Measurements from ENCODE around the gene GFPT2. TPM values are rescaled to one million over a fixed set of nuclear protein-coding genes. Genes with fewer than 3 reads are reported as not detected.

GFPT2 gene
- total and polyA plus RNA-seq, 10 of the 15 experiments (the other 5 are each of a cell fraction or from before 2014, with no cell fraction given): 0.05 to 0.33 (median 0.11) TPM; not detected in 4

- TF ChIP-seq E4F1 (IDR thresholded peaks at IDR 0.05; ENCODE audit: borderline replicate concordance, partially characterized antibody) (no peak), YBX1 (IDR thresholded peaks at IDR 0.05) (no peak), SUZ12 (IDR thresholded peaks at IDR 0.05; ENCODE audit: unreplicated experiment) (no peak), IRF5 (IDR thresholded peaks at IDR 0.05; ENCODE audit: borderline replicate concordance) (no peak), CHD2 (IDR thresholded peaks at IDR 0.05; ENCODE audit: borderline replicate concordance, low read depth, low read length) (no peak), ZNF384 (IDR thresholded peaks at IDR 0.05; ENCODE audit: borderline replicate concordance, low read depth, low read length) (no peak), KDM1A (IDR thresholded peaks at IDR 0.05; ENCODE audit: borderline replicate concordance) (no peak)
Observed at GRCh38 chr5:180329138-180329435, 24.0 kb downstream of the GFPT2 start (continued).

All from GM12878 (cell line).